Measurements from ENCODE around the gene KCNK6.

KCNK6 gene

DNA sequence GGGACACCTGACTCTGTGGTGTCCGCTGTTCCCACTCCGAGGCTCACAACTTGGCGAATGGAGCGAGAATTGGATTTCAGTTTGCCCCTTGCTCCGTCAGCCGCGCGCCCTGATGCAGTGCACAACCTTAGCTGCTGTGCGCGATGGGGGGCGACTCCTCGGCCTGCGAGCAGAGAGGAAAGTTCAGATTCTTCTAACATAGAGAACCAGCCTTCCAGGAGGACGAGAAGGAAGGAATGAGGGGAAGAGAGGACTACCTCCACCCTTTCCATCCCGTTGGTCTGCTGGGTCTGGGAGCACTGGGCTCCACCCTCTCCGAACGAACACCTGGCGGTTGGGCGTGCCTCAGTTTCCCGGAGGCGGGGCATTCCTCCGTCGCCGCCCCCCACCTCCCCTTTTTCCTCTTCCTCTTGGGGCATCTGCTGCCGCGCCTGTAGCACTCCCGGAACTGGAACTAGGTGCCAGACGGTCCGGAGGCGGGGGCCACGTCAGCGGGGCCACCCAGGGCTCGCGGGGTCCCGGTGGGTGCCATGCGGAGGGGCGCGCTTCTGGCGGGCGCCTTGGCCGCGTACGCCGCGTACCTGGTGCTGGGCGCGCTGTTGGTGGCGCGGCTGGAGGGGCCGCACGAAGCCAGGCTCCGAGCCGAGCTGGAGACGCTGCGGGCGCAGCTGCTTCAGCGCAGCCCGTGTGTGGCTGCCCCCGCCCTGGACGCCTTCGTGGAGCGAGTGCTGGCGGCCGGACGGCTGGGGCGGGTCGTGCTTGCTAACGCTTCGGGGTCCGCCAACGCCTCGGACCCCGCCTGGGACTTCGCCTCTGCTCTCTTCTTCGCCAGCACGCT lies at the start of gene KCNK6:
TSS of gene KCNK6 (plus strand) at position 425 of the 838 bp plus-strand sequence. CDS start at position 531, 106 bp downstream.
- peak in 1 of 2 donors; percentile 17 for DNase-seq (ENCODE audit: extremely low read depth in 1 of 2, low read depth in 1 of 2)

- no peak for DNase-seq (ENCODE audit: extremely low read depth in 1 of 2, low read depth in 1 of 2)
Observed at GRCh38 chr19:38270587-38271167, 49.0 kb upstream of the KCNK6 start.

- no peak for DNase-seq (ENCODE audit: extremely low read depth in 1 of 2, low read depth in 1 of 2)
Observed at GRCh38 chr19:38273499-38273898, 46.1 kb upstream of the KCNK6 start.

DNA sequence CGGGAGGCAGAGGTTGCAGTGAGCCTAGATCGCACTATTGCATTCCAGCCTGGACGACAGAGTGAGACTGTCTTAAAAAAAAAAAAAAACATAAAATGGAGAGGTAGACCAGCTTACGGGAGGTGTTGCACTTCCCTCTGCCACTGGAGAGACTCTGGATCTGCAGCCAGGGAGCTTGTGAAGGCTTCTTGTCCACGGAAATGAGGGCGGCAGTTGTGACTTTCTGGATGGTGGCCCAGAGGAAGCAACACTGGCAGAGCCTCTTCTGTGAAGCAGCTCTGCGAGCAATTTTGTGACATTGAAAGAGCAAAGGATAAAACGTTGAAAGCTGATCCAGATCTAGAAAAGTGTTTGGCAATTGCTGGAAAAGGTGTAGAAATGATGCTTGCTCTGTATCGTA lies 44.9 kb upstream of the KCNK6 start:
- no peak for DNase-seq (ENCODE audit: extremely low read depth in 1 of 2, low read depth in 1 of 2)

DNA sequence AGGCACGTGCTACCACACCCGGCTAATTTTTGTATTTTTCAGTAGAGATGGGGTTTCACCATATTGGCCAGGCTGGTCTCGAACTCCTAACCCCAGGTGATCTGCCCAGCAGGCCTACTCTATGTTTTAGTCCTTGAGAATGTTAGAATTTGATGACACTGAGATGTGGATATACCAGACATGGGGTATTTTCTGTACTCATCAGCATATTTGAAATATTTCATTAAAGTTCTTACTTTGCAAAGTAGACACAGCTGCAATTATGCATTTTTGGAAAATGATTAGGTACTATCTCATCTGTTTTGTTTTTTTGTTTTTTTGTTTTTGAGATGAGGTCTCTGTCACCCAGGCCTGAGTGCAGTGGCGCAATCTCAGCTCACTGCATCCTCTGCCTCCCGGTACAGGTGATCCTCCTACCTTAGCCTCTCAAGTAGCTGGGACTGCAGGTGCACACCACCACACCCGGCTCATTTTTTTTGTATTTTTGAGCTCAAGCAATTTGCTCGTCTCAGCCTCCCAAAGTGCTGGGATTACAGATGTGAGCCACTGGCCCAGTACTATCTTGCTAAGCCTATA lies 42.6 kb upstream of the KCNK6 start:
- no peak for DNase-seq (ENCODE audit: extremely low read depth in 1 of 2, low read depth in 1 of 2)

GRCh38 chr19:38277549-38277948 lies 42.1 kb upstream of the KCNK6 start:
- DNase-seq (ENCODE audit: extremely low read depth in 1 of 2, low read depth in 1 of 2) = no peak

DNA sequence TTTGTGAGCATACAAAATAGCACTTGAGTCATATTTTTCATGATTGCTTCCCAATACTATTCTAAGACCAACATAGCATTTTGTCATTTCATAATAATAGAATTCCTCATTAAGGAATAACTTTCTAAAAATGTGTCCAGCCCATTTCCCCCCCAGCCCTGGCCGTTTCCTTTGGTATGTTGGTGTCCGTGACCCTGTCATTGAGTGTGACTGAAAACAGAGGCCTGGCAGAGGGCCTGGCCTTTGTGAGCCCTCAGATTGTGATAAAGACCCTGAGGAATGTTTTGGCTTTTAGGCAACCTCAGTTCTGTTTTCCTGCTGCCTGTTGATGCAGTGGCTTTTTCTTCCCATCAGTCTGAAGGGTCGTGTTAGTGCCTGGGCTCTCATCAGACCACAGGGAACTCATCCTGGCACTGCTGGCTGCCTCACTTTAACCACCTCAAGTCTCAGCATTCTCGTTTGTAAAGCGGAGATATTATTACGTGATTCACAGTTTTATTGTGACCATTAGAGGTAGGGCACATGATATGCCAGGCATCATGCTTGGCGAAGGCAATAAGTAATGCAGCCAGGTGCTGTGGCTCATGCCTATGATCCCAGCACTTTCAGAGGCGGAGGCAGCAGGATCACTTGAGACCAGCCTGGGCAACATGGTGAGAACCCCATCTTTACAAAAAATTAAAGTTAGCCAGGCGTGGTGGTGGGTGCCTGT lies 41.5 kb upstream of the KCNK6 start:
- DNase-seq (ENCODE audit: extremely low read depth in 1 of 2, low read depth in 1 of 2) = no peak

DNA sequence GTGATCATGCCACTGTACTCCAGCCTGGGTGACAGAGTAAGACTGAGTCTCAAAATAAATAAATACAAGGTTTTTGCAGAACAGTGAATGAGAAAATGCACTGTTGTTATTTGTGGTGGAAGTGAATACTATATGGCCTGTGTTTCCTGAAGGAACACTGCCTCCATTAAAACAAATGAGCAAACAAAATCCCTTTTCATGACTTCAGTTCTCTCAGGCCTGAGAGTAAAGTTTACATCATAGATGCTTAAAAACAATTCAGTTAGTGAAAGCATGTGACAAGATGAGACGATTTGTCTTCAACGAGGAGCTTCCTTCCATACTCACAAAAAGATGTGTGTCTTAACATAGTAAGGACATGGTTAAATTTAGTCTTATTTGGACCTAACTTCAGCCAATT lies 40.9 kb upstream of the KCNK6 start:
- no peak for DNase-seq (ENCODE audit: extremely low read depth in 1 of 2, low read depth in 1 of 2)

DNA sequence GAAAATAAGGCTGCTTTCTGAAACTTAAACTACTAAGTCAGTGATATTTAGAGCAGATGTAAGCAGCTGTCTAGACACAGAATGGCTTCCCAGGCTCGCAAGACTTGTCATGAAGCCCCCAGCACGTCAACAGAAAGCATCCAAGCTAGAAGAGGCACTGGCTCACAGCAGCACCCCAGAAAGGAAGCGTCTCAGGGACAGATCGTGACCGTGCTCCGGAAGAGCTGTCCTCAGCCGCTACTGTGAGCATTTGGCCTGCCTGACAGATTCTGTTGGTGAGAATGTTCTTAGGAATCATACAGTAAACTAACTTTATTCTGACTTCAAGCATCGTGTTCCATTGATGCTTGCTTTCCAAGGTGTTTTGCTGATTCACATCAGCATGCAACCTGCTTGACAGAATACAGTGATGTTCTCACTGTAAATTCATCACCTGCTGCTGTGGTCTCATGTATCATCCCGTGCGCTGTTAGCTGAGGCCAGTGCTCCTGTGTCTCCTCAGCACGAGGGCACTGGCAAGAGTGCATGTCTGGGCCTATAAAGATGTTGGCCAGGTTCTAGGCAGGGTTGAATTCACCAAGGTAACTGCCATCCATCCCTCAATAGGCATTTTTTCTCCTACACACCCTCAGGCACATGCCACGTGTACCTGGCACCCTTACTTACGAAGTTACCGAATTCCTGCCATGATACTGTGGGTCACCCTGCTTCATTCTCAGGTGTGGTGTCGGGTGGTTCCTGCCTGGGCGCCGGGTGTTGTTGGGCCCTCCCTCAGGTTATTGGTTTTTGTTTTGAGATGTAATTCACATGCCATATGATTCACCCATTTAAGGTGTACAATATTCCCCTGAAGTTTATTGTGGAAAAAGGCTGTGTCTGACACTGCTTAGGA lies 39.4 kb upstream of the KCNK6 start:
- DNase-seq (ENCODE audit: extremely low read depth in 1 of 2, low read depth in 1 of 2) = no peak

- no peak for DNase-seq (ENCODE audit: extremely low read depth in 1 of 2, low read depth in 1 of 2)
Observed at GRCh38 chr19:38281811-38282566, 37.7 kb upstream of the KCNK6 start.

DNA sequence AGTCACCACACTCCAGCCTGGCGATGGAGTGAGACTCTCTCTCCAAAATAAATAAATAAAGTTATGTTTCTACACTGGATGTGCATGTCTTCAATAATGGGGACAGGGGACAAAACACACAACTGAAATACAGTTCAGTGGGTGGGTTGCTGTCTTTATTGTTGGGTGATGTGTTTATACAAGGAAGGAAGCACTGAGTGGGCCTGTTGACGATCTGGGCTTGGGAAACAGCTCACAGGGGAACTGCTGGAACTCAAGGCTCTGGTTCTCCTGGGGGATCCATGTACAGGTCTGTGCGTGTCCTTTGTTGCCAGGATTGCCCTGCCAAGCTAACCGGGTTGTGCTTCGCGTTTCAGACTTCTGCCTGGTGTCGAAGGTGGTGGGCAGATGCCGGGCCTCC lies 36.4 kb upstream of the KCNK6 start:
- DNase-seq (ENCODE audit: extremely low read depth in 1 of 2, low read depth in 1 of 2) = no peak

DNA sequence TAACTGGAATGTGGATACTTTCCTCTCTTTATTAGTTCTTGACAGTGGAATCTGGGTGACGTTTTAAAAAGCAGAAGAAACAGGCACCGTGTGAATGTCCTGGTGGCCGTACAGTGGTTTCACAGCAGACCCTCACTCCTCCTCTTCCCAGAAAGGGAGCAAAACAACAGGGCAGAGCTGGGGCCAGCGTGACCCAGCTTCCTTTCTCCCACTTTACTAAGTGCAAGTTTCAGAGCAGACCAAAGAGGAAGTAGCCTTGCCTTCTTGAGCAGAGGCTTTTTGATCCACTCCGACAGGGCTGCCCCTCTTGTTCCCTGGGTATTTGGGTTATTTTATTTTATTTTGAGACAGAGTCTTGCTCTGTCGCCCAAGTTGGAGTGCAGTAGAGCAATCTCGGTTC lies 35.2 kb upstream of the KCNK6 start:
- no peak for DNase-seq (ENCODE audit: extremely low read depth in 1 of 2, low read depth in 1 of 2)

DNA sequence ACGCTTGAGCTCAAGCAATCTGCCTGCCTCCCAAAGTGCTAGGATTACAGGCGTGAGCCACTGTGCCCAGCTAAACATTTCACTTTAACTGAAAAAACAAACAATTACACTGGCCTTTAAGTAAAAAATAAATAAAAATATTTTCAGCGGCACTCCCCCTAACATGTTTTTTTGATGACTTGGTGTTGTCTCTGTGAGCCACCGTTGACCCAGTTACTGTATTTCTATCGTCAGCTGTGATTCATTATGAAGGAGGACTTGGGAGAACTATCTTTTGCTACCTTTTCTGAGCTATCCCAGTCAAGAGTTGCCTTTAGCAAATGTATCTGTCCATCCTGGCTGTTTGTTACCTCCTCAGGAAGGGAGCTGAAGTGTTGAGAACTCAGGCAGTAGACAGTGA lies 34.1 kb upstream of the KCNK6 start:
- DNase-seq (ENCODE audit: extremely low read depth in 1 of 2, low read depth in 1 of 2) = no peak

- DNase-seq (ENCODE audit: extremely low read depth in 1 of 2, low read depth in 1 of 2) = no peak
Observed at GRCh38 chr19:38287604-38288003, 32.0 kb upstream of the KCNK6 start.

GRCh38 chr19:38288123-38288855 lies 31.4 kb upstream of the KCNK6 start:
- DNase-seq (ENCODE audit: extremely low read depth in 1 of 2, low read depth in 1 of 2) = no peak

- DNase-seq (ENCODE audit: extremely low read depth in 1 of 2, low read depth in 1 of 2) = no peak
Observed at GRCh38 chr19:38289955-38290354, 29.7 kb upstream of the KCNK6 start.

DNA sequence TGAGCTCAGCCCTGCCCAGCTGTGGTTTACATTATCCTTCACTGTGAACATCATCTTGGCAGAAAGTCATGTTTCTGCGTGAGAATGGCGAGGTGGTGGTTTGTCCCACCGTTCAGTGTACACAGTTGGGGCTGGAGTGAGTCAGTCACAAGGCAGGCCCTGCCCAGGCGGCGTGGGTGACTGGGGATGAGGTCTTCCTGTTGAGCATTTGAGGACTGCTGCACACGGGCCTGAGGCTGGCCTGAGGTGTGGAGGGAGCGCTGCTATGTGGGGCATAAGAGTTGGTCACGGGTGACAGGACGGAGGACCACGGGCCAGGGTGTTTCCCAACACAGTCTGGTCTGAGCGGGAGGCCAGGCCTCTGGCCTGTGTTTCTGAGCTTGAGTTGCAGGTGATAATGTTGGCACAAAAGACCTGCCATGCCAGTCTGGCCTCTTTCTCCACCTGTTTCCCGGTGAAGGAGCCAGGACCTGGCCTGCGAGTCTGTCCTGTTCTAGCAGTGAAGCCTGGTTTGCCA lies 29.0 kb upstream of the KCNK6 start:
- DNase-seq (ENCODE audit: extremely low read depth in 1 of 2, low read depth in 1 of 2) = no peak

DNA sequence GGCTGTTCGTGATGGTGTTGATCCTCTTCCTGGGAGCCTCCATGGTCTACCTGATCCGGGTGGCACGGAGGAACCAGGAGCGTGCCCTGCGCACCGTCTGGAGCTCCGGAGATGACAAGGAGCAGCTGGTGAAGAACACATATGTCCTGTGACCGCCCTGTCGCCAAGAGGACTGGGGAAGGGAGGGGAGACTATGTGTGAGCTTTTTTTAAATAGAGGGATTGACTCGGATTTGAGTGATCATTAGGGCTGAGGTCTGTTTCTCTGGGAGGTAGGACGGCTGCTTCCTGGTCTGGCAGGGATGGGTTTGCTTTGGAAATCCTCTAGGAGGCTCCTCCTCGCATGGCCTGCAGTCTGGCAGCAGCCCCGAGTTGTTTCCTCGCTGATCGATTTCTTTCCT lies 27.8 kb upstream of the KCNK6 start:
- DNase-seq (ENCODE audit: extremely low read depth in 1 of 2, low read depth in 1 of 2) = no peak

DNA sequence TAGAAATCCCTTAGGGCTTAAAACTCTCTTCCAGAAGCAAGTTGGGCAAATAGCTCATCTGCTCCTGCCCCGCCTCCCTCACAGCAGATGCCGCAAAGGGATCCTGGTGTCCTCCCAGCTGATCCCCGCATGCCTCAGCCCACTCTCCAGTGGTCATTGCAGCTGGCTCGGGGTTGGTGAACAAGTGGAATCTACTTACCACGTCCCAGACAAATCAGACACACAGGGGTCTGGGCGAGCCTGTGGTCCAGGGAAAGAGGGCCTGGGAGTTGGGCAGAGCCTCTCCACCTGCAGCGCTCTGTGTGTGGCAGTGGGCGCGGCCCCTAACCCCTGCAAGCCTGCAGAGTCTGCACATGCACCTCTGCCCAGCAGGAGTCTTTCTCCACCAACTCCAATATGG lies 26.4 kb upstream of the KCNK6 start:
- DNase-seq (ENCODE audit: extremely low read depth in 1 of 2, low read depth in 1 of 2) = no peak
